ENCODE data around the gene GLI2.

GLI2 gene

DNA sequence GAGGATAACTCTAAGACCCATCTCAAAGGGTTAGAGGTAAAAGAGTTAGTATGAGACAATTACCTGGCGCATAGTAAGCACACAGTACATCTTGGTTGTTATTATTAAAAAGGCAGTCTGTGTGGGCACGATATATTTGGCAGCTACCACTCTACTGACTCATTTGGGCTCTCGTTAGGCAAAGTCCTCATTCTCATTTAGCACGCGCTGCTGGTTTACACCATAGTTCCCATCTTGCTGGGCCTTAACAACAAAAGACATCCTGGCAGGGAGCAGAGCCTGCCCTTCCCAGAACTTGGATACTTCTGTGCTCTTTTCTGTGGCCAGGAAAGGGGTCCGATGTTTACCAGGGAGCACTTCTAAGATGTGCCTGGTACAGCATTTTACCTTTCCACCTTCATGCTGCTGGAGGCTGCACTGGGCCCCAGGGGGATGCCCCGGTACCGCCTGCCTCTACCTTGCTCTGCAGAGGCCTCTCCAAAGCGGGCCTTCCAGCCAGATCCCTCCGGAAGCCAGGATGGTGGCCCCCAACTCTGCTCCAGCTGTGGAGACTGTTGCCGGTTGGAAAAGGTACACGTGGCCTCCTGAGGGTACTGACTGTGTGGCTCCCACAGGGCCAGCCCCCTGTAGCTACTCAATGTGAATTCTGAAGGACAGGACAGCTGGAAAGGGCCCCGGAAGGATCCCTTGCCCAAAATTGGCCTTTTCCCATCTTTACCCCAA is 15.0 kb downstream of the GLI2 start:
- in situ Hi-C loops (cut with MboI; ENCODE audit: low sequenced_read_pairs) = no loop called here

DNA sequence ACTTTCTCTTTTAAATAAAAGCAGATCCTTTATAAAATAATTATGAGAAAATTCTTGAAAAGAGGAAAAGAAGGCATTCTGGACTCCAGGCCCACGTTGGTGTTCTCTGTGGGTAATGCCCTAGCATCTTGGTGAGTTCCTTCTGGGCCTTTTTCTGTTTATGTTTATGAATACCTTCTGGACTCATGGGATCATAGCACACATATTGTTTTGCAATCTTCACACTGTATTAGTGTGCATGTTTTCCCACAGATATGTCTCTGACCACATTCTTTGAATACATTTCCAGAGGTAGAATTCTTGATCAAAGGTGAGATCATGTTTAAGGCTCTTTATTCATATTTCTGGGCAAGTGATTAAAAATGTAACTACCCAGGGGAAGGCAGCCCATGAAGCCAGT is 15.9 kb downstream of the GLI2 start:
- in situ Hi-C loops (cut with MboI; ENCODE audit: low sequenced_read_pairs) = no loop called here

DNA sequence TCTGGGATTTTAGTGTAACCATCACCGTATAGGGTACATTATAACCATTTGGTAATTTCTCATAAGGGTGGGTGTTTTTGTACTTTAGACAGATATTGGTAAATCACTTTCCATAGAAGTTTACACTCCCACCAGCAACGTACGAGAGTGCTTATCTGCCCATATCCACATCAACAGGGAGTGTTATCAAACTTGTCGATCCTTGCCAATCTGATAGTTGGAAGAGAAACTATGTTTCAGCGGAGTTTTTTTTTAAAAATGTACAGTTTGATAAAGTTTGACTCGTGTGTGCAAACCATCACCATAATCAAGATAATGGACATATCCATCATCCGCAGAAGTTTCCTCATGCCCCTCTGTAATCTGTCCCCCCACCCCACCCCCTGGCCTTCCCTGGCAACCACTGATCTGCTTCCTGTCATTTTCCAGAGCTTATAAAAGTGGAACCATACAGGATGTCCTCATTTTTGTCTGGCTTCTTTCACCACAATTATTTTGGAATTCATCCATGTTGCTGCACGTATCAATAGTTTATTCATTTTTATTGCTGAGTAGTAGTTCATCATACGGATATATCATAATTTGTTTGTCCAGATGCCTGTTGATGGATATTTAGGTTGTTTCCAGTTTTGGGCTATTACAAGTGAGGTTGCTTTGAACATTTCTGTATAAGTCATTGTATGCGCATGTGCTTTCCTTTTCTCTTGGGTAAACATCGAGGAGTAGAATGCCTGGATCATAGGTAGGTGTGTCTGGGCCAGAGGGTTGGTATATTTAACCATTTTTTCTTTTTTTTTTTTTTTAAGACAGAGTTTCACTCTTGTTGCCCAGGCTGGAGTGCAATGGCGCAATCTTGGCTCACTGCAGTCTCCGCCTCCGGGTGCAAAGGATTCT is 18.6 kb downstream of the GLI2 start:
- in situ Hi-C loops (cut with MboI; ENCODE audit: low sequenced_read_pairs) = no loop called here

DNA sequence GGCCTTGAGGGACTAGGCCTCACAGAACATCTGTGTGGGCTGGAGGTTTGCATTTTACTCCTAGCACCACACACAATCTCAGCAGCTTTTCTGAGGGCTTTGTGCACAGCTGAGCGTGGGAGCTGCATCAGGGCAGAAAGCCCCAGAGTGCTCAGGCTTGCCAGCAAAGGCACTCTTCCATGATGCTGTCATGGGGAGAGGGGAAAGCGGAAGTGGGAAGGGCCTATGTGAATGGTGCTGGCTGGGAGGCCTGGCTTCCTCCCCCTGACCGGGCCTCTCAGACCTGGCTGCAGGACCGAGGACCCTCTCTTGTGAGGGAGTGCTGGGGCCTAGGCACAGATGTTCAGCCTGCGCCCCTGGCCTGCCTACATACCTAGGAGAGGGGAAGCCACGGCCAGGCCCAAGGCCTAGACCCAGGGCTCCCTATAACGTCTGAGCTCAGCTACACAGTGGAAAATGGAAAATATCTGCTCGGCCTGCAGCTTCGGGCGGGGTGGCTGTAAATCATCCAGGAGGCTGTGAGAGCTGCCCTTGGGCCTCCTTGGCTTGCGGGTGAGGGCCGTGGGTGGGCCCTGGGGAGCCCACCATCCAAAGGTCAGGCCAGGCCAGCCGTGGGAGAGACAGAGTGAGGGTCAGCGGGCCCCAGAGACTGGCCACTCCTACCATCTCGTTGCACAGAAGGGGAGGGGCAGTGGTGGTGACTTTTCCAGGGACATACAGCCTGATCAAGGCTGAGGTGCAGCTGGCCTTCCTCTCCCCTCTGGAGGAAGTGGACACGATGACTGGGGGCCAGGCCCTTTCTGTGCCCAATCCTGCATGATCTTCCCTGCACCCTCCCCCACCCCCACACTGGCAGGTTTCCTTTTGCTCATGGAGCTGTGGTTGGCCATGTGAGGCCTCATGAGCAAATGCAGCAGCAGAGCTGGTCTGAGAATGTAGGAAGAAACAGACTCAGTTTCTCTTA is 22.8 kb downstream of the GLI2 start:
- in situ Hi-C loops (cut with MboI; ENCODE audit: low sequenced_read_pairs) = no loop called here

DNA sequence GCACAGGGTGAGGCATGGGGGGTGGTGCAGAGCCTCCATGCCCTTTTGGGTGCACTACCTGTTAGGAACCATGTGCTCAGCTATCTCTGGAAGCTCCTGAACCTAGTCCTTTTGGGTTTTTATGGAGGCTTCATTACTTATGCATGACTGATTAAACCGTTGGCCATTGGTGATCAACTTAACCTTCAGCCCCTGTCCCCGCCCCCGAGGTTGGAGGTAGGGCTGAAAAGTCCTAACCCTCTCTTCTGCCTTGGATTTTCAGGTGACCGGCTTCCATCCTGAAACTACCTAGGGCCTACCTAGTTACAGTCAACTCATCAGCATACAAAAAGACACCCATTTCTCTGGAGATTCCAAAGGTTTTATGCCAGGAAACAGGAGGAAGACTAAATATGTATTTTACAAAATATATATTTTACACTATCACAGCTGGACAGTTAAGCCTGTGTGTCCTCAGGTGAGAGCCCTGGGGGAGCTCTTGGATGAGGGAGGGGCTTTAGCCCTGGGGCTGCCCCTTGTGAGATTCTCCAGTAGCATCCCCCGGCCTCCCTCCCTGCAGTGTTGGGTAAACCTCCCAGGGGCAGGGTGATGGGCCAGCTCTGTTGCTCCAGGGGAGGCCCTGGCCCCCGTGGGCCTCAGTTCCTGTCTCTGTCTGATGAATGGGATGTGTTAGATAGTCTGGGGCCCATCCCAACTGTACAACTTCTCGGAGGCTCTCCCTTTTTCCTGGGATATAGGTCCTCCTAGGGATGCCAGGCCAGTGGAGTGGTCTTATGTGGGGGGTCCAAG is 24.1 kb downstream of the GLI2 start:
- in situ Hi-C loops (cut with MboI; ENCODE audit: low sequenced_read_pairs) = no loop called here

DNA sequence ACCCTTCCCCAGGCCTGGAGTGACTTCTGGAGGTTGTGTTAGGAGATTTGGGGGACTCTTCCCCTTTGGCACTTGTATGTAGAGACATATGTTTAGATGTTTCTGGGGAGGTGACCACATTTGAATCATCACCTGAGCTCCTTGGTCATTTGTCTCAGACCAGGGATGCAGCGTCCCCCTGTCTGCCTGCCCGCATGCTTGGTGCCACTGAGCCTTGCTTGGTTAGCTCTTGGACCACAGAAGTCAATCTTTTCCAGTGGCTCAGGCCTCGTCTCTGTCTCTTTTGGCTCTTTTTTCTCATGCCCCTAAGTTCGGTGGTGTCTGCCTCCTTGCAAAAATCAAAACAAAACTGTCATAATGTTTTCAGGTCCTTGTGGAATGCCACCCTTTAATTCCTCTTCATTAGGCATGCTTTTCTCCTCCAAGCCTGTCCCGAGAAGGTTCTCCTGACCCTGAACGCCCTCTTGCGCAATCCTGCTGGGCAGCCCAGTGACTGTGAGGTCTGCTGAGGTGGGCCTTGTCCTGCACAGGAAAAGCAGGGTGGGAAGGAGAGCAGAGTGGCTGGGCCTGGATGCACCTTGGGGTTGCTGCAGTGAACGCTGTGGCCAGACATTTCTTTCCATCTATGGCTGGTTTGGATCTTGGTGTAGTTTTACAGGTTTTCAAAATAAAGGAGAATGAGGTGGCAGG is 24.9 kb downstream of the GLI2 start:
- in situ Hi-C loops (cut with MboI; ENCODE audit: low sequenced_read_pairs) = no loop called here

DNA sequence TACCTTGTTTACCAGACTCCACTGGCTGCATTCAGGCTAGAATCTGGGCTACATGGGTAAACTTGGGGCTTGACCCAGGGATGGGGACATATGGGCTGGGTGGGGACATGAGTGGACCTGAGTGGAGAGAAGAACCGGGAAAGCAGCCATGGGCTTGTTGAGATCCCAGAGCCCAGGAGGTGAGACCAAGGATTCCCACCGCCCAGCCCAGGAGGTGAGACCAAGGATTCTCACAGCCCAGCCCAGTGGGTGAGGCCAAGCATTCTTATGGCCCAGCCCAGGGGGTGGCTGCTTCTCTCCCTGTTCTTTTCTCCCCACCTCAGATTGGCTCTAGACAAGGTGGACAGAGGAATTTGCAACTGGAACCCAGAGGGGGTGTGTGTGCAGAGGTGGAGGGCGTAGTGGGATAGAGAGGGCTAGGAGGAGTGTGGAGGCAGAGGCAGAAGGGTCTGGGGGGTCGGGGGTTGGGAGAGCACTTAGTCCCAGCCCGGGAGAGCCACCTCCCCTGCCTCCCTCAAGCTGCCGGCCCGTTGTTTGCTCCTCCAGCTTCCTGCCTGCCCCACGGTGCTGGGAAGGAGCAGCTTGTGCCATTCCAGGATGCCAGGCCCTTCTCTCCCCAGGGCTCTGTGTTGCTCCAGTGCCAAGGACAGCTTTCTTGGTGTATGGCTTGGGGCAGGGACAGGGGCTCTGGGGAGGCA is 25.6 kb downstream of the GLI2 start:
- in situ Hi-C loops (cut with MboI; ENCODE audit: low sequenced_read_pairs) = no loop called here

DNA sequence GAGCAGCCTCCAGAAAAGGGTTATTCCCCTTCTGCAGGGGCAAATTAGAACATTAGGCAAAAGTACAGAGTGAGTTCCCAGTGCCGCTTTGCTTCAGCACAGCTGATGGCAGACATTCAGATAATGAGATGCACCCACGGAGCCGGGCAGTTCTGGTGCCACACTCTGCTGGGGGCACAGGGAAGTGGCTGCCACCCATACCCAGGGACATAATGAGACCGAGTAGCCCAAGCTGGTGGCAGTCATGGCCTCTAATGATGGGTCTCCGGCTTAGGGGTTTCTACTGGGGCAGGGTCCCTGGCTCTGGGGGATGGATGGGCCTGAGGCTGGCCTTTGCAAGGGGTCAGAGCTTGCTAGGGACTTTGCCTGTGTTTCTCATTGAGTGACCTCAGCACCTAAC is 26.2 kb downstream of the GLI2 start:
- in situ Hi-C loops (cut with MboI; ENCODE audit: low sequenced_read_pairs) = no loop called here

DNA sequence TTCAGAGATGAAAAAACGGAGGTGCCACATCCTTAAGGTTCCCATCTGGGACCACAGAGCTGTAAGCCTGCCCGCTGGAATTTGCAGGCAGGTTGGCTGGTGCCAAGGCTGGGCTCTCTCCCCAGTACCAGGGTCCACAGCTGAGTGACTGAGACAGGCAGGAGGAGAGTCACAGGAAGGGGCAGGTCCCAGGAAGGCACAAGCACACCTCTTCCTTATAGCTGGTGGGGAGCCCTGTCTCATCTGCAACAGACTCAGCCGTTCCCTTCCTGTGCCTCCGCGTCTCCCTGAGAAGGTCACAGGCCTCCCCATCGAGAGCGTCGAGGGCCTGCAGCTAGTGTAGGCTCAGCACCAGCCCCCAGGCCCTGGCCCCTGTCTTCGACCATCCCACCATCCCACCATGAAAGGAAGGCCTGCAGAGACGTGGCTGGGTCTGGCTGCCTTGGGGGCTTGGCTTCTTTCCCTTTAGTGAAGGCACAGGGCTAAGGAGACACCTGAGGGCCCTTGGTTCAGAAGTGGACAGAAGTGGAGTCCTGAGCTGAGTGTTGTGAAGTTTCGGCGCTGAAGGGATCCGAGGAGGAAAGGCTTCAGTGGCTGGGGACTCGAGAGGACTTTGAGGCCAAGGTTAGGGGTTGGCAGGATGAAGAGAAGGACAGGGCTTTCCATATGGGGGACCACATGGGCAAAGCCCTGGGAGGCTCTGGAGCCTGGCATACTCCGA is 26.8 kb downstream of the GLI2 start:
- in situ Hi-C loops (cut with MboI; ENCODE audit: low sequenced_read_pairs) = no loop called here

DNA sequence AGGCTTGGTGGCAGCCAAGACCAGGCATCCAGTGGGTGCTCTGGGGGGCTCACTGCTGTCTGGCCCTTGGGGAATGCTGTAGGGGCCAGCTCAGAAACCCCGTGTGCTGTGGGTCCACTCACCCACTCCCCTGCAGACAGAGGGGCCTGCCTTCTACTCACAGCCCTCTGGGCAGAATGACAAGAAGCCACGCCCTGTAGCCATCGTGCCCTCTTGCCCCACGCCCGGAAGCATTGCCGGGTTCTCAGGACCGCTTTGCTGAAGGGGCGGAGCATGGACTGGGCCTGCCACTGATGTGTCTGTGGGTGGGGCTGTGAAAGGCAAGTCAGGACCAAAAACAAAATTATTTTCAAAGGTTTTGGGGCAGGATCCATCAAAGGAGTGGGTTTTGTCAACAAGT is 27.8 kb downstream of the GLI2 start:
- in situ Hi-C loops (cut with MboI; ENCODE audit: low sequenced_read_pairs) = no loop called here

DNA sequence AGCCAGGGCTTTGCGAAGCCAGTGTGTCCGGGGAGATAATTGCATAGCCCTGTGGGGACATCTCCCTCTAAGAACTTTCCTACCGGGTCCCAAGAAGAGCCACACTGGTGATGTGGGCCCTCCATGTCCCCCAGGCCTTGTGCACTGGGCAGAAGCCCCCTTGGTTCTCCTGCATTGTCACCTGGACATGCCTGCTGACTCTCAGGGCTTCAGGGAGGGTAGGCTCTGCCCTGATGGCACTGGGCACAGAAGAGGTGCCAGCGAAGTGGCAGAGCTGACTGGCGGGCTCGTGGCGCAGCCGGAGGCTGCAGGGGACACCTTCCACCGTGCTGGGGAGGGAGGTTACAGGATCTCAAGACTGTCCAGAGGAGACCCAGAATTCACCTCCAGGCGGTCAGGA is 28.3 kb downstream of the GLI2 start:
- in situ Hi-C loops (cut with MboI; ENCODE audit: low sequenced_read_pairs) = no loop called here

DNA sequence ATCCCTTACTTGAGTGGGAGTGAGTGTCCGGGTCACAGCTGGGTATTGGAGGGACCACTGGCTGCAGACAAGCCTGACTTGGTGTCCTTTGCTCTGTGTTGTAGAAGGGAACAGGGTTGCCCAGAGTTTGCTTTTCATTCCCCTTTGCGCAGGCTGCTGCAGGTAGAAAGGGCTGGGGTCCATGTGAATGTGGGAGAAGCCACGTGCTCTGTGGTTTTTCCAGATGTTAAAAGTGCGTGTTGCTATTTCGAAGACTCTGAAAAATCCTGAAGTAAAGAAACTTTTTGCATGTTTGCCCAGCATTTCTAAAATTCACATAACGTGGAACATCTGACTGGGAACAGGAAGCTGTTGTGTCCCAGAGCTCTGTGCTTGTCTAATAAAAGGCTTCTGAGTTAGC is 28.8 kb downstream of the GLI2 start:
- in situ Hi-C loops (cut with MboI; ENCODE audit: low sequenced_read_pairs) = no loop called here

DNA sequence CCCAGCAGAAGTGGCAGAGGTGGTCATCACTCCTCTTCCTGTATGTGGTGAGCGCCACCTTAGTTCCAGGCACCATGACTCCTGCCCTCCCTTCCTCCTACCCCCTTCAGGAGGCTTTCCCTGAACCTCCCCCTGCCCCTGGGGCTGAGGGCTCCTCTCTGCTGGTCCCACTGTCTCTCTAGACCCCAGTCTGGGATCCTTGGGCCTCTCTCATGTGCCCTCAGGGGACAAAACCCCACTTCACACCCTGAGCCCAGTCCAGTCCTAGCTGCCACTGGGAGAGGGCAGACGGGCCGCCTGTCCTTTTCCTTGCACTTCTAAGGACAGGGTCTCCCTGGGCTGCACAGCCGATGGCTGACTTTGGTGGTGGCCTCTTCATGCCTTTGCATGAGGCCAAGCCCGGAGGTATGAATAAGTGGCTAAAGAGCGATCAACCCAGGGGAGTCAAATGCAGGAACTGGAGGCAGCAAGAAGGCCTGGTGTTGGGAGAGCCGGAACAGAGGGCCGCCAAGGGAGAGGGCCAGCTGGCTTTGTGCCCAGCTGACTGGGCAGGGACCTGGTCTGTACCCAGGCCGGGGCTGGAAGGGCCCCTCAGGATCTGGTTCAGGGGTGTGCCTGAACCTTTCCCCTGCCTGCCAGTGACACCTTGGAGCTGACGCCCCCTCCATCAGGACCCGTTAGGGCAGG is 29.5 kb downstream of the GLI2 start:
- in situ Hi-C loops (cut with MboI; ENCODE audit: low sequenced_read_pairs) = no loop called here

DNA sequence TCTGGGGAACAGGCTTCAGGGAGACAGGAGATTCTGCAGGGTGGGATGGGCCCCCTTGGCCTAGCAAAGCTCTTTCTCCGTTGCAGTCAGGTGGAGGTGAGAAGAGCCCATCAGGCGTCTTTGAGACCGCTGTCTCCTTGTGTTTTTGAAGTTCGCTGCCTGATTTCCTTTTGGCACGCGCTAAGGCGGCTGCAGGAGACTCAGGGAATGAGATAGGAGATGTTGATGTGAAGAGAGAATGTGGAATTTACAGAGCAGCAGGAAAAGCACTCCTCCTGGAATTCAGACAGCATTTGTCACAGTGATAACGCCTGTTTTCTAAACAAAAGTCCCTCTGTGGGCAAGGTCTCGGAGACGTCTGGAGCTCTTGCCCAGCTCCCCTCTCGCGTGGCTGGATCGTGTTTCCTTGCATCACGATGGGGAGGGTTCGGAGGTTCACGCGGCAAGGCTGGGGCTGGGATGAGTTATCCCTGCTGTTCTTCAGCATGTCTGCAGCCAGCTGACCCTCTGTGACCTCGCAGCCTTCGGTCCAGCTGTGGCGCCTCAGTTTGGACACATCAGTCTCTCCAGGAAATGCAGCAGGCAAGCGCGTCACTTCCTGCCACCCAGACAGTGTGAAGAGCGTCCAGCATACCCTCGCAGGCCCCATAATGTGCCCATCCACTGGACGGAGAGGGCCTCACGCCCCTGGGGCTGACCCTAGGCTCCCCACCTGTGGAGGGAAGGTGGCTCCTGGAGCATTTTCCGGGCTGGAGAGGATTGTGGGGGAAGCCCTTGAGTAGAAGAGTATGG is 30.2 kb downstream of the GLI2 start:
- in situ Hi-C loops (cut with MboI; ENCODE audit: low sequenced_read_pairs) = no loop called here

DNA sequence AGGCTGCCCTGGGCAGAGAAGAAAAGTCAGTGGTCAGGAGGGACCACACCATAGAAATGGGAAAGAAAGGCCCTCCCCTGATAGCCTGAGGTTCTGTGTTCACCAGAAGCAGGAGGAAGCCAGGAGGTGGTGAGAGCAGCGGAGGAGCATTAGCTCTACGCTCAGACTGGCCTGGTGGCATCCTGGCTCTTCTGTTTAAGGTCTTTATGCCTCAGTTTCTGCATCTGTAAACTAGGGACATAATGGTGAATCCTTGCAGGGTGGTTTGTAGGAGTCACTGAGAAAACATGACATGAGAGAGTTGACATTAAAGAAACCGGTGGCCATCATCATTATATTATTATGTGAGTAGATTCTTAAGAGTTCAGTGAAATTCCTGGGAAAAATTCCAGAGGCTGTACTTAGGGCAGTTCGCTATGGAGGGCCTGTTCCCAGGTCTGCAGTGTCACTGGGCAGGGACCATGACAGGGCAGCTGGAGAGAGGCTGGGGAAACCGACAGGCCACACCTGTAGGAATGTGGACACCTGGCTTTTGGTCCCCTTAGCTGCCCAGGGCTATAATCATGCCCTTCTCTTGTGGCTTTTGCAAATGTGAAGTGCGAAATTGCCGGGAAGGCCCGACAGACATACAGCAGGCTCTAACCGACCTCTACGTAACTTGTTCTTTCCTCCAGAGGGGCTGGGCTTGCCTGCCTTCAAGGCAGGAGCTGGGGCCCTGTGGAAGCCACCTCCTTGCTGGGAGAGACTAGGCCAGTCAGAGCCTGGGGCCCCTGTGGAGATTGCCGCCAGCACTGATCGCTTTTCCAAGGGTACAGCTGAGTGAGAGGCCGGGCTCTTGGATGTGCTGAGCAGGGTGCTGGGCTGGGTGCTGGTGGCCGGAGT is 31.0 kb downstream of the GLI2 start:
- in situ Hi-C loops (cut with MboI; ENCODE audit: low sequenced_read_pairs) = no loop called here

DNA sequence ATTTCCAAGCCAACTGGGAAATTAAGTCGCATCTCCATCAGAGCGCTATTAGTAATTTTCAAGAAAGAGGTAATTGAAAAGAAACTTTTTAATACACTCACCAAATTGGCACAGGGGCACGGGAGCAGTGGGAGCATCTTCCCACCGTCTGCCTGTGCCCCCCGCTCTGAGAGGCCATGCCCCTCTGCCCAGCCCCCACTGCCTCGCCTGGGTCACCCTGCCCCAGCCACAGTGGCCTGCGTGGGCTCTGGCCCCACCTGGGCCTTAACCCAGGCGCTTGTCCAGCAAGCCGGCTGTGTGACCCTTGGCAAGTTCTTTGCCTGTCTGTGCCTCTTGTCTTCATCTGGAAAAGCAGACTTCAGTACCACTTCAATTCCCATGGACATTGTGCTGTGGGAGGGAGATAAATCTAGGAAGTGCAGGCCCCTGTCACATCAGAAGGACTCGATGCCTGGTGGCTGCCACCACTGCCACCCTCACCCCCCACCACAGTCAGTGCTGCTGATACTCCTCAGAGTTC is 31.9 kb downstream of the GLI2 start:
- in situ Hi-C loops (cut with MboI; ENCODE audit: low sequenced_read_pairs) = no loop called here

All from HL-60/S4 treated with retinoic acid at 250 ng/mL for 4 days and 3 days (cell line).